ENCODE results near the gene SLCO2A1.

SLCO2A1 gene

DNA sequence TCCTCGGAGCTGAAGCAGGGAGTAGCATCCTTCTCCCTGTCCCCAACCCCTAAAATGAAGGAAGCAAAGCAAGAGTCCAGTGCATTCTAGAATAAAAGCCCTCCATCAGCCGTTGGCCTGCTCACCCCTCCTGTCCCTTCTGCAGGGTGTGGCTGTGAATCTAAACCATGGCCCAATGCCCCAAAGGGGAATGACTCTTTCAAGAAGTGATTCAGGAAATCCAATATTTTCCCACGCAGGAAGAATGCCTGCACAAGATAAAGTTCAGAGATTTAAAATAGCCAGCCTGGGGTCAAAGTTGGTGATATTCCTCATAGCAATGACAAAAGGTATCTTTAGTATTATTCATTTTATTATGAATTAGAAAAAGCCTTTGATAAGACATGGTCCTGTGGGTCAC, 38.5 kb downstream of the SLCO2A1 start:
- no peak overlapping the region for H3K4me3 ChIP-seq (ENCODE audit: low read depth, low read length)
- DNase-seq (ENCODE audit: low read depth): no peak
- TF ChIP-seq, protein P1, sequence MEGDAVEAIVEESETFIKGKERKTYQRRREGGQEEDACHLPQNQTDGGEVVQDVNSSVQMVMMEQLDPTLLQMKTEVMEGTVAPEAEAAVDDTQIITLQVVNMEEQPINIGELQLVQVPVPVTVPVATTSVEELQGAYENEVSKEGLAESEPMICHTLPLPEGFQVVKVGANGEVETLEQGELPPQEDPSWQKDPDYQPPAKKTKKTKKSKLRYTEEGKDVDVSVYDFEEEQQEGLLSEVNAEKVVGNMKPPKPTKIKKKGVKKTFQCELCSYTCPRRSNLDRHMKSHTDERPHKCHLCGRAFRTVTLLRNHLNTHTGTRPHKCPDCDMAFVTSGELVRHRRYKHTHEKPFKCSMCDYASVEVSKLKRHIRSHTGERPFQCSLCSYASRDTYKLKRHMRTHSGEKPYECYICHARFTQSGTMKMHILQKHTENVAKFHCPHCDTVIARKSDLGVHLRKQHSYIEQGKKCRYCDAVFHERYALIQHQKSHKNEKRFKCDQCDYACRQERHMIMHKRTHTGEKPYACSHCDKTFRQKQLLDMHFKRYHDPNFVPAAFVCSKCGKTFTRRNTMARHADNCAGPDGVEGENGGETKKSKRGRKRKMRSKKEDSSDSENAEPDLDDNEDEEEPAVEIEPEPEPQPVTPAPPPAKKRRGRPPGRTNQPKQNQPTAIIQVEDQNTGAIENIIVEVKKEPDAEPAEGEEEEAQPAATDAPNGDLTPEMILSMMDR (IDR thresholded peaks at IDR 0.05; ENCODE audit: insufficient read depth, low read depth, low read length, missing control alignments): no peak

DNA sequence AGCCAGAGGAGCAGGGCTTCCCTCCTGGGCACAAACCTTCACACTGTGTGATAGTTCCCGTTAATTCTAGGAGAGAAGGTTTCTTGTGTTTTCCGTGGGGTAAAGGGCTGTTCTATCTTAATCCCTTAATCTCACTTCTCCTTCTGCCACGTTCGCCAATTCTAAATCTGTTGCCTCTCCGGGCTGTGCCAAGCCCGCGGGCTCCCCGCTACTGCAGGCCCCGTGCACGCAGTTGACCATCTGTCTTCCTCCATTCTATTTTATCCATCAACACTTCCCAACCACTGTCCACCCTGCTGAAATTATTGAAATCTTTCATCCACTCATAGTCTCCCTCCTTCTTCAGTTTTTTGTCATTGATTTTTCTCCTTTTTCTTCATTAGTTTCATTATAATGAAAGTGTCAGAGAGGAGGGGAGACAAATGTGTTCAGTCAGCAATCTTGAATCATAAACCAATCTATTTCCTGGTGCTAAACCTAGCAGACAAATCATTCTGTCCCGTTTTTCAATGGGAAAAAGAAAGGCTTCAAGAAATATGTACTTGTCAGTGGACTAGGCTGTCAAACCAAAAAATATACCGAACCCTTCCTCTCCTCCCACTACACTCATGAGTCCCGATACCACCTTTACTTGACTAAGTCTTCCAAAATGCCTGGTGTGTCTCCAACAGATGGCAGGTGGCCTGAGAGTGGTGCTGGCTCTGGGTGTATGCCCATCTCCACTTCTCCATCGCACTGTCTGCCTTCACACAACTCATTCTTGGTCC, 39.6 kb downstream of the SLCO2A1 start:
- TF ChIP-seq, protein P1 (IDR thresholded peaks at IDR 0.05; ENCODE audit: insufficient read depth, low read depth, low read length, missing control alignments): no peak
- no peak overlapping the region for H3K4me3 ChIP-seq (ENCODE audit: low read depth, low read length)
- no peak for DNase-seq (ENCODE audit: low read depth)

DNA sequence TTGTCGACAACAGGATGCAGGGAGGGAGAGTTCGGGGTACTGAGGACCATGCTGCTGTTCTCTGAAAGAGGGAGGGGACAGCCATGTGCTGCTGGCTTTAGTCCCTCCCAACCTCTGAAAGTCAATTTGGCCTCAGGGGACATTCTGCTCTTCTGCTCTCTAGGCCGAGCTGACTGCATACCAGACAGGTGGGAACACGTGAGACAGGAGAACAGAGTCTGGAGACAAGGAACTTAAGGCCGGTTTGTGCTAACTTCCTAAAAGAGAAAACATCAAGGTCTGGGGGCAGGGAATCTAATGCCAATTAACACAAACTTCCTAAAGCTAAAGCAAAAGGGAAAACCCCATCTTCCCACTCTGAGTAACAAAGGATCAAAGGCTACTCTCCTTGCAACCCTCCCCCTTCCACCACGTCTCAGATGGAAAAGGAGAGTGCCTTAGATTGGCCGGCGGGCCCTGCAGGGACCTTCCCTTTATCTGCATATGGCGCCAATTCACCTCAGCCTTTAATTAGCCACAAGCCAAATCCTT, 41.0 kb downstream of the SLCO2A1 start:
- TF ChIP-seq, protein P1 (IDR thresholded peaks at IDR 0.05; ENCODE audit: insufficient read depth, low read depth, low read length, missing control alignments): no peak
- H3K4me3 ChIP-seq (ENCODE audit: low read depth, low read length): no peak overlapping the region
- no peak for DNase-seq (ENCODE audit: low read depth)

DNA sequence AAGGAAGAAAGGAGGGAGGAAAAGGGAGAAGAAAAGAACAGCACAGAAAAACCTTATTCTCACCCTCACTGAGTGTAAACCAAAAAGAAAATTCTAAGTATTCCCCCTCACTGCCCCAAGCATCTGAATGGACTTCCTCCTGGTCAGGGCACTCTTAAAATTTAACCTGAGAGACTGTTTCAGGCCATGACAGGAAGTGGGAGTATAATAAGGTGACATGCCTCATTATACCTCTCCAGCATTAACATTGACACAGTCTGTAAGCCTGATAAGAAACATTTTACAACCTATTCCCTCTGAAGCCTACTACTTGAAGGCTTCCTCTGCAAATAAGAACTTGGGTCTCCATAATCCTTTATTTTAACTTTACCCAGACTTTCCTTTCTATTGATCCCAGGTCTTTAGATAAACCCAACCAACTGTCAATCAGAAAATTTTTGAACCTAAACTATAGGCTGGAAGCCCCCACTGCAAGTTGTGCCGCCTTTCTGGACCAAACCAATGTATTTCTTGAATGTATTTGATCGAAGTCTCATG, 41.7 kb downstream of the SLCO2A1 start:
- TF ChIP-seq, protein P1 (IDR thresholded peaks at IDR 0.05; ENCODE audit: insufficient read depth, low read depth, low read length, missing control alignments): no peak
- H3K4me3 ChIP-seq (ENCODE audit: low read depth, low read length): no peak overlapping the region
- DNase-seq (ENCODE audit: low read depth): no peak

DNA sequence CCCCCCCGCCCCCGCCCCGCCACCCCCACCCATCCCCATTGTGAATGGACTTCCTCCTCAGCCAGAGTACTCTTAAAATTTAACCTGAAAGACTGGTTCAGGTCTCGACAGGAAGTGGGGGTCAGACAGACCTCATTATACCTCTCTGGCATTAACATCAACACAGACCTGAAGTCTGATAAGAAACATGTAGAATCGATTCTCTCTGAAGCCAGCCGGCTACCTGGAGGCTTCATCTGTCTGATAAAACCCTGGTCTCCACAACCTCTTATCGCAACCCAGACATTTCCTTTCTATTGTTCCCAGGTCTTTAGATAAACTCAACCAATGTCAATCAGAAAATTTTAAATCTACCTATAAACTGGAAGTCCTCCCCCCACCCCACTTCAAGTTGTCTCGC, 42.6 kb downstream of the SLCO2A1 start:
- TF ChIP-seq, protein P1 (IDR thresholded peaks at IDR 0.05; ENCODE audit: insufficient read depth, low read depth, low read length, missing control alignments): no peak
- no peak for DNase-seq (ENCODE audit: low read depth)
- no peak overlapping the region for H3K4me3 ChIP-seq (ENCODE audit: low read depth, low read length)

DNA sequence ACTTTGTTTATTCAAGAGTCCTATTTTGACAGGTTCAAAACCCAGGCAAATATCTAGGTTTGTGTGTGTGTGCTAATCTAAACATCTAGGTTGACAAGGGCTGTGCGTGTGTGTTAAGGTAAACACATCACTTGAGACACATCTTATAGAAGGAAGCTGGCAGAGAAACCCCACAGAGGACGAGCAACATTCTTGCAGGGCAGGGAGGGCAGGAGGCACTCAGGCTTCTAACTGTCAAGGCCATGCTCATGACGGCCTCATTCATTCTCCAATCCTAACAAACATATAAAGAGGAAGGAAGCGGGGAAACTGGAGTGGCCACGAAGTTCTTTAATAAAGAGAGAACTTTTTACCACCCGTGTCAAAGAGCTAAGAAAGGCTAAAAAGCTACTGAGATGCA, 43.4 kb downstream of the SLCO2A1 start:
- no peak overlapping the region for H3K4me3 ChIP-seq (ENCODE audit: low read depth, low read length)
- no peak for DNase-seq (ENCODE audit: low read depth)
- TF ChIP-seq, protein P1 (IDR thresholded peaks at IDR 0.05; ENCODE audit: insufficient read depth, low read depth, low read length, missing control alignments): no peak
